GM12872 (cell line): Measurements from ENCODE around the gene DOCK4.

Source experiments
- TF ChIP-seq, protein P1 (sequence below): IDR thresholded peaks from 3 replicates; pipeline ENCODE4 v1.5.1; 2011; ENCODE audit warnings: low read depth, mild to moderate bottlenecking, low read length, moderate library complexity; ENCODE audit not compliant: insufficient read depth

DOCK4 gene

DNA sequence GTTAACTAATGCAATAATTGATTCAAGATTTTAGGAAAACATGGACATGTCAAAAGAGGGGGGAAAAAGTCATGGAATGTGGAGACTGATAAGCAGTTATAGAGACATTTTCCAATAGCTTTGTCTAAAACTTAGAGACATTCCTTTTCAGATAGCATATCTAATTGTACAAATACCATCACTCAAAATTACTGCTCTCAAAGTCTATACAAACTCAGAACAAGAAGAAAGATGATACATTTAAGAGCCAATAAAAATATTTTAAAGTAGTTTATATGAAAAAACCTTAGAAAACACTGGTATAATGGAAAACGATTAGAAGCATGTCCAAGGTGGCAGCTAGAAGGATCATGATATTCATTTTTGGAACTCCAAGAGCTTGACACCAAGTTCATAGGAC lies 146.5 kb downstream of the DOCK4 start:
- TF ChIP-seq, protein P1, sequence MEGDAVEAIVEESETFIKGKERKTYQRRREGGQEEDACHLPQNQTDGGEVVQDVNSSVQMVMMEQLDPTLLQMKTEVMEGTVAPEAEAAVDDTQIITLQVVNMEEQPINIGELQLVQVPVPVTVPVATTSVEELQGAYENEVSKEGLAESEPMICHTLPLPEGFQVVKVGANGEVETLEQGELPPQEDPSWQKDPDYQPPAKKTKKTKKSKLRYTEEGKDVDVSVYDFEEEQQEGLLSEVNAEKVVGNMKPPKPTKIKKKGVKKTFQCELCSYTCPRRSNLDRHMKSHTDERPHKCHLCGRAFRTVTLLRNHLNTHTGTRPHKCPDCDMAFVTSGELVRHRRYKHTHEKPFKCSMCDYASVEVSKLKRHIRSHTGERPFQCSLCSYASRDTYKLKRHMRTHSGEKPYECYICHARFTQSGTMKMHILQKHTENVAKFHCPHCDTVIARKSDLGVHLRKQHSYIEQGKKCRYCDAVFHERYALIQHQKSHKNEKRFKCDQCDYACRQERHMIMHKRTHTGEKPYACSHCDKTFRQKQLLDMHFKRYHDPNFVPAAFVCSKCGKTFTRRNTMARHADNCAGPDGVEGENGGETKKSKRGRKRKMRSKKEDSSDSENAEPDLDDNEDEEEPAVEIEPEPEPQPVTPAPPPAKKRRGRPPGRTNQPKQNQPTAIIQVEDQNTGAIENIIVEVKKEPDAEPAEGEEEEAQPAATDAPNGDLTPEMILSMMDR = no peak

DNA sequence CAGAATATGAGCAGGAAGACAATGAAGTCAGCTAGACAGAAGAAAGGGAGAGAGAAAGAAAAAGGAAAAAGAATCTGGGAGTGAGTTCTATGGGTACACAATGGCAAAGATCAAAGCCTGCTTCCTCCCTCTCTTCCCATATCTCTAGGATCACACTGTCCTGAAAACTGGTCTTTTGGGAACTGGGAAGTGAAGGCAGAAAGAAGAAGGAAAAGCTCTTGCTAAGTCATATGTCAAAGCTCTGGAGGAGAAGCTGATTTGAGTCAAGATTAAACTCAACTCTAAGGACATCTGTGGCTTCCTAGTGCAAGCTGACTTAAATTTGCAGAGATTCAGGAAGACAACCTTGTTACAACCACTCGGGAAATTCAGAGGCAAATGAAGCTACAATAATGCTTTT lies 147.5 kb downstream of the DOCK4 start:
- TF ChIP-seq, protein P1 = no peak

DNA sequence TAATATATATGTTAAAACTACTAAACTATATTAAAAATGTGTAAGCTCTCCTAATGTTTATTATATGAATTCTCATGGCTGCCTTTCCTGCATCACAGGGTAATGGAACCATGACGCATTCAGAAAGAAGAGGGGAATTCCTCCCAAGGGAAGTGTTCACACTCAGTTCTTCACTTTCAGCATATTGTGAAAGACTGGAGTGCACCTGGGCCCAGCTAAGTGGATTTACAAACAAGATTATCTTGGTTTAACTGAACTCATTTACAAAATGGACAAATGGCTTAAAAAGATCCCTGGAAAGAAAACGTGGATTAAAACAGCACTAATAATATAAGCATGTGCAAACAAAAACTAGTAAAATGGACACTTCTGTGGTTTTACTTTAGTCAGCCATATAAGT lies 149.8 kb downstream of the DOCK4 start:
- TF ChIP-seq, protein P1 = no peak

DNA sequence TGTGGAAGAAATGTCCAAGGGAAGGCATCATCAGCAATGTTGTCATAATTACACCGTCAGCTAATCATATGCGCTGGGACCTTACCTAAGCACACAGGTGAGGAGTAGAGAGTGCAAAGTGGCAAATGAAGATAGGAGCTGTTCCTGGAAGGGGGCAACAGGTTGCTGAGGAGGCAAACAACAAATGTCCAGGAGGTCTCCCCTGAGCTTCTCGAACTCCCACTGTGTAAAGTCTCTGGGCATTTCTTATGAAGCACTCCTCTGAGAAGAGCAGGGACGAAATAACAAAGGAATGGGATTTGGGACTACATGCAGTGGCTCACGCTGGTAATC lies 152.5 kb downstream of the DOCK4 start:
- TF ChIP-seq, protein P1 = no peak

DNA sequence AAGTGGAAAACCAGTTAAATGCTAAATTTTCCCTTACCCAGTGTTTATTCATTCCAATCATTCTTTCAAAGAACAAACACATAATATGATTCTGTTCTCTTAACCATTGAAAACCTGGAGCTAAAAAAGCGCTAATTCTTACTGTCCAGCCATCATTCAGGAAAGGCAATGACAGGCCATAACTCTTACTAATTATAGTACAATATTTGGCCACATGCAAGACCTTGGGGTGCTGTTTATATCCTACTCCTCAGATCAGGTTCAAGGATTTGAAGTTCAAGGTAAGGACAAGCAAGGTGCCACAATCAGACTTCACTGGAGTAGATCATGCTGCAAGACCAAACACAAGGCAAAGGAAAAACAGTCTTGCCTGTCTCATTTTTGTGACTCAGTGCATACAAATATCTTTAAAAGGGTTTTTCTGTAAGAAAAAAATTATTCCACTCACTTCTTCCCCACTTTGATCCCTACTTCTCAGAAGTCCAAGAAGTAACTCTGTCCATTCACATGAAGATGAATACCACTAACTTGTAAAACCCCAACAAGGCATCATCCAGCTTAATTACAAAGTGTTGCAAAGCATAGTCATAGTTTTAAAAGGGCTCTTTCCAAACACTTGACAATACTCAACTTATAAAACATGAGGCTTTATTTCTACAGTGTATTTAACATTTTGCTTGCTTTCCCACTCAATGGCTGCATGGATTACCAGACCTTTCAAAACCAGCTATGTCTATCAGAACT lies 153.0 kb downstream of the DOCK4 start:
- TF ChIP-seq, protein P1 = no peak

DNA sequence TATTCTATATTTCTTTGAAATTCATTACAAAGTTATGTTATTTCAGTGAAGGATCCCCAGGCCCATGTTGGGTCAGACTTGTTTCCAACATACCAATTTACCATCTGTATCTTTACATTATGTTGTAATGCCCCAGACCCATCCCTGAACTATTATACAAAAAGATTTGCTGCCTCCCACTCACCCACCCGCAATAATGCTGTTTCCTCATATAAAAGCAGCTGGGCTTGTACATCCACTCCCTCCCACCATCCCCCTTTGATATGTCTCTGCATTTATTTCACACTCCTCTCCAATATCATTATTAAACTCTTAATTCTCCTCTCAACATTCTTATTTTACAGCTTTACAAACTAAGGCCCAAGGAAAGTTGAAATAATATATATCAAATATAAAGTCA lies 153.7 kb downstream of the DOCK4 start:
- TF ChIP-seq, protein P1 = no peak

DNA sequence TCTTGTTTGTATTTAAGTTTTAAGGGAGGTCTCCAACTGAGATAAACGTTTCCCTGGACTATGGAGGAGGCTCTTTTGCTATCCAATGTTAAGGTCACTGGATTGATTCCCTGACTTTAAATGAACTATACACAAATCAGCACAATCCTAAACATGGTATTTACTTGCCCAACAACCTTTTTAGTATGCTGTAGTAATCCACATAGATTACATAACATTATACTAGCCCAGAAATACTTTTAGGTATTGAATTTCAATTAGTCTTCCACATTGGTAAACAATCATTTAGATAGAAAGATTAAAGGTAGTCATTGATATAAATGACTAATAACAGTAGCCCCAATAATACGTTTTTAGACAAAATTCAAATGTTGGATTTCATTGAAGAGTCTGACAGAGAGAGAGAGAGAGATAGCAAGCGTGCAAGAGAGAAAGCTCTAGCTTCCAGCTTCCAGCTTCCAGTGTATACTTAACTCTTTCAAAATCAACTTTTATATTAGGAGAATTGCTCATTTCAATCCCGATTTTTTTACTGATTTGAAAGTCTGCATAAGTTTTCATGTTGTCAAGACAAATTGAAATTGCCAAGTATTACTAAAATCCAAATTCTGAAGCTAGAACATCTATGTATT lies 155.8 kb downstream of the DOCK4 start:
- TF ChIP-seq, protein P1 = no peak
